Chondrocyte (in vitro differentiated cells): Measurements from ENCODE around the gene ZNF536. TPM values are rescaled to one million over a fixed set of nuclear protein-coding genes. Genes with fewer than 3 reads are reported as not detected.

Experiments used
- DNase-seq: peaks from one replicate; pipeline ENCODE4 v3.0.0; 2021; ENCODE audit warnings: mixed read lengths, low spot score
- H3K27ac Mint-ChIP-seq: one replicate; pipeline ENCODE4 v1.8.0; 2021; ENCODE audit warnings: mild to moderate bottlenecking, moderate library complexity, mixed read lengths; ENCODE audit not compliant: unreplicated experiment
- H3K27me3 Mint-ChIP-seq: 2 replicates; pipeline ENCODE4 v1.8.0; 2021; ENCODE audit warnings: low read depth, mixed read lengths
- H3K36me3 Mint-ChIP-seq: 2 replicates; pipeline ENCODE4 v1.8.0; 2021; ENCODE audit warnings: low read depth, mixed read lengths
- H3K4me1 Mint-ChIP-seq: 2 replicates; pipeline ENCODE4 v1.8.0; 2021; ENCODE audit warnings: low read depth, mild to moderate bottlenecking, mixed read lengths
- H3K4me3 Mint-ChIP-seq: one replicate; pipeline ENCODE4 v1.8.0; 2021; ENCODE audit warnings: mild to moderate bottlenecking, moderate library complexity, mixed read lengths; ENCODE audit not compliant: unreplicated experiment
- H3K9me3 Mint-ChIP-seq: 2 replicates; pipeline ENCODE4 v1.8.0; 2021; ENCODE audit warnings: low read depth, mixed read lengths
- total RNA-seq: library from RNA; stranded (reverse); gene quantifications from 3 replicates; pipeline ENCODE4 v1.2.1, GENCODE V29; 2021
- TF ChIP-seq, protein P1 (sequence below): fragments of 200-600 bp; sonication (generic); IDR thresholded peaks from 2 replicates; pipeline ENCODE4 v1.5.0; 2021; ENCODE audit warnings: antibody characterized with exemption, mild to moderate bottlenecking, moderate library complexity

ZNF536 gene
- total RNA-seq, 1 donor from 2014 or later = not detected

DNA sequence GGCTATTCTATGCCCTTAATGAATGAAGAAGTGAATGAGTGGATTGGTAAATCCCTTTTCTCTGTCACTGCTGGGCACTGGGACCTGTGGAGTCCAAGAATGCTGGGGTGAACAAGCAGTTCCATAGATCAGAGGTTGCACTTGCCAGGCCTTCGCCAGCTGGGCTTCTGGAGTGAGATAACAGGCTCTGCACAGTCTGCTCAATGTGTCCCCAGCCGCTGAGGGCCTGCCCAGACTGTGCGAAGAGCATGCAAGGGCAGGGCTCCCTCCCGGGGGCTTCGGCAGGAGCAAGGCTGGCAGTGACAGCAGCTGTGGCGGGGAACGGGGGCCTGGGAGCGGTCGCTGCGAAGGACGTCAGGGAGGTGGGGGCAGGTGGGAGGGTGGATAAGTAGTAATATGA is 51.3 kb downstream of the ZNF536 start:
- Mint-ChIP-seq H3K27me3 (no peaks in the 10 kb centered on the region), H3K4me1 (no peaks in the 10 kb centered on the region), H3K27ac (no peak overlapping the region), H3K4me3 (no peak overlapping the region), H3K9me3 (peaks cover 4% of the 10 kb centered on the region), H3K36me3 (no peaks in the 10 kb centered on the region)
- TF ChIP-seq, protein P1, sequence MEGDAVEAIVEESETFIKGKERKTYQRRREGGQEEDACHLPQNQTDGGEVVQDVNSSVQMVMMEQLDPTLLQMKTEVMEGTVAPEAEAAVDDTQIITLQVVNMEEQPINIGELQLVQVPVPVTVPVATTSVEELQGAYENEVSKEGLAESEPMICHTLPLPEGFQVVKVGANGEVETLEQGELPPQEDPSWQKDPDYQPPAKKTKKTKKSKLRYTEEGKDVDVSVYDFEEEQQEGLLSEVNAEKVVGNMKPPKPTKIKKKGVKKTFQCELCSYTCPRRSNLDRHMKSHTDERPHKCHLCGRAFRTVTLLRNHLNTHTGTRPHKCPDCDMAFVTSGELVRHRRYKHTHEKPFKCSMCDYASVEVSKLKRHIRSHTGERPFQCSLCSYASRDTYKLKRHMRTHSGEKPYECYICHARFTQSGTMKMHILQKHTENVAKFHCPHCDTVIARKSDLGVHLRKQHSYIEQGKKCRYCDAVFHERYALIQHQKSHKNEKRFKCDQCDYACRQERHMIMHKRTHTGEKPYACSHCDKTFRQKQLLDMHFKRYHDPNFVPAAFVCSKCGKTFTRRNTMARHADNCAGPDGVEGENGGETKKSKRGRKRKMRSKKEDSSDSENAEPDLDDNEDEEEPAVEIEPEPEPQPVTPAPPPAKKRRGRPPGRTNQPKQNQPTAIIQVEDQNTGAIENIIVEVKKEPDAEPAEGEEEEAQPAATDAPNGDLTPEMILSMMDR = no peak
- peak; percentile 86 for DNase-seq

DNA sequence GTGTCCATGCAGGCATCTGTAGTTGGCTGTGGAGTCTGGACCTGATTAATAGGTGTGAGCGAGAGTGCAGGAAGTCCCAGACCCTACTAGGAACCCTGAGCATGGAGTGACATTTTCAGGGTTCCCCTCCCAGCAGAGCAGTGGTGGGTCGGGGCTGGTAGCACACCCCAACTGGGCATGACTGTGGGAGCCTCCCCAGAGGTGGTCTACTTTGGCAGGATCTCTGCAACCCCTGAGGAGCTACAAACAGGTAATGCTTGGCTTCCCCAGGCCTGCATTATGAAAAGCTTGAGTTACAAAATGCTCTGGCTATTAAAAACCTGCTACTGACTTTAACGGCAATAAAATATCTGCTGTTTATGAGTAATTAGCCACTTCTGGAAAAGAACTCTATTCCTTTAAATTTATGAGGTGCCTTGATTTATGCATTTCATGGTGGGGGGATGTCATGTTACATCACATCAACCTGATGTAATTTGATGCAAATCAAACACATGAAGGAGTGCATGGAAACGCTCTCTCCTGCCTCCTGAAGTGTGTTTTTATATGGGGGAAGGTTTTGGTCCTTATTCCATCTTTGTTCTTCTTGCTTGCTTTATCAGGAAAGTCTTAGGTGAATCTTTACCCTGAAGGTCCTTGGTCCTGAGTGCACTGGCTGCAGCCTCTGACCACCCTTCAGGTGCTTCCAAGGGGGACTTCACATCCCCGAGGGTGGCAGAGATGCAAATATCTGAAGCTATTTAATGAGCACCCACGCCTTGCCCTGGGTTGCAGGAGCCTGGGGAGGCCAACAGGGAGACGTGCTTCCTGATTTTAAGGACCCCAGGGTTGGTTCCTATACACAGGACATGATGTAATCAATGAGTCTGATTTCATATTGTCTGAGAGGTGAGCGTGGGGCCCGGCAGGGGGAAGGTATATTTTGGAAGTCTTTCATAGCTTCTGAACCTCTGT is 54.0 kb downstream of the ZNF536 start:
- DNase-seq = no peak
- TF ChIP-seq, protein P1 = no peak
- H3K4me1 Mint-ChIP-seq = no peaks in the 10 kb centered on the region
- H3K36me3 Mint-ChIP-seq = no peaks in the 10 kb centered on the region
- no peak overlapping the region for H3K27ac Mint-ChIP-seq
- H3K4me3 Mint-ChIP-seq = no peak overlapping the region
- H3K9me3 Mint-ChIP-seq = peaks cover 7% of the 10 kb centered on the region
- H3K27me3 Mint-ChIP-seq = no peaks in the 10 kb centered on the region

DNA sequence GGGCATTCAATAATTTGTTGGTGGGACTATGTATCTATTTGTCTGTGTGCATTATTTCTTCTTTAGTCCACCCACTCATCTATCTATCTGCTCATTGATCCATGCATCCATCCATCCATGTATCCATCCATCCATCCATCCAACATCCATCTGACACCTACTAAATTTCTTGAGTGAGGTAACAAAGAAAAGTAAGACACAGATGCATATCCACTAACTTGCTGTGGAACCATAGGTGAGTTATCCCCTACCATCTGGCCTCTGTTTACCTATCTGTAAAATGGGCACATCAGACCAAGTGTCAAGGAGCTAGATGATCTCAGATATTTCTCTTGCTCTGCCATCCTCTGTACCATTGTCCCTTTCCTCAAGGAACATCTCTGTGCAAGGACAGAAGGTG is 54.7 kb downstream of the ZNF536 start:
- Mint-ChIP-seq H3K36me3 (no peaks in the 10 kb centered on the region), H3K27ac (no peak overlapping the region), H3K9me3 (peaks cover 7% of the 10 kb centered on the region), H3K4me3 (no peak overlapping the region), H3K4me1 (no peaks in the 10 kb centered on the region), H3K27me3 (no peaks in the 10 kb centered on the region)
- TF ChIP-seq, protein P1 = no peak
- no peak for DNase-seq

DNA sequence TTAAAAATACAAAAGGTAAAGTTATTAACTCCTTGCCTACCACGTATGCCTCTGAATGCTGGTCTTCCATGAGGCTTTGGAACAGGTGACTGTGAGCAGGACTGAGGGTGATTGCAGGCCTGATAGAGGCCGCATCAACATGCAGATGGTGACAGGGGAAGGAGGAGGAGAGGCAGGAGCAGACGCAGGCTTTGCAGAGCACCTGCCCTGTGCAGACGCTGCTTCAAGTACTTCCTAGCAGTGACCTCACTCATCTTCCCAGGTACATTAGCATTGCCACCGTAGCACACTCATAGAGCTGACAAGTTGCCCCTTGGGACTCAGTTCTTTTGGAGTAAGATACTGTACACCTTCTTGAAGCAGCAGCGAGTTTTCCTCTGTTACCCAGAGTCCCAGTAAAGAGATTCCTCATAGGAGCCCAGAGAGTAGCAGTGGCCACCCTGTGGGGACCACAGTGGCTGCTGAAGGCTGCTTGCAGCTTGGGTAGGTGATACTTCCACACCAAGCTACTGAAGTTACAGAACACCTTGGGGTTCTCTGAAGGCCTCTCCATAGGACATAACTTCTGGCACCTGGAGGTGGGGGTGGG is 56.0 kb downstream of the ZNF536 start:
- Mint-ChIP-seq H3K4me3 (no peak overlapping the region), H3K4me1 (no peaks in the 10 kb centered on the region), H3K36me3 (no peaks in the 10 kb centered on the region), H3K27me3 (no peaks in the 10 kb centered on the region), H3K27ac (no peak overlapping the region), H3K9me3 (peaks cover 11% of the 10 kb centered on the region)
- no peak for DNase-seq
- TF ChIP-seq, protein P1 = no peak

DNA sequence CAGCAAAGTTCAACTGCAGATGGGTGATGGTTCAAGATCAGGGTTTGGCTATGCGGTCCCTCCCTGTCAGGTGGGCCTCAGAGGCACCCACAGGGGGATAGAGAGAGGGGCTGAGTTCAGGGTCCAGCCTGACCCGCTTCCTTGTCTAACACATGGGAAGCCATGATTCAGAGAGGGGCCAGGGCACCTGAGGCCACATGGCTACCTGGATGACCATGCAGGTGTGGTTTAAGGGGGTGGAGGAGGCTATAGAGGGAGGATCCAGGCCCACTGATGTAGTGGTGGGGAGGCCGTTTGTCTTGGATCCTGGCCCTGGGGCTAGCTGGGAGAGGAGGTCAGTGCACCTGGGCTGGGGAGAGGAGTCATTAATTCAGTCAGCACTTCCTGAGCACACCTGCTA is 56.7 kb downstream of the ZNF536 start:
- Mint-ChIP-seq H3K27me3 (no peaks in the 10 kb centered on the region), H3K4me1 (no peaks in the 10 kb centered on the region)

More for the DNA sequence above, 56.7 kb downstream of the ZNF536 start:
- no peak overlapping the region for H3K4me3 Mint-ChIP-seq
- no peak overlapping the region for H3K27ac Mint-ChIP-seq
- DNase-seq = peak; percentile 46
- H3K9me3 Mint-ChIP-seq = peaks cover 11% of the 10 kb centered on the region
- TF ChIP-seq, protein P1 = no peak
- H3K36me3 Mint-ChIP-seq = no peaks in the 10 kb centered on the region
